Stomach smooth muscle (tissue), 2 donors: ENCODE data around the gene CRY2.

Experiments used
- H3K27ac ChIP-seq: one replicate; pipeline ENCODE4 v1.7.0; 2013; ENCODE audit warnings: mild to moderate bottlenecking, low read length, inconsistent platforms
- H3K27me3 ChIP-seq, 2 donors: one replicate each; pipeline ENCODE4 v1.7.0; 2013; ENCODE audit warnings: low read length in 2 of 2; ENCODE audit not compliant: insufficient read depth in 2 of 2, control insufficient read depth in 1 of 2
- H3K36me3 ChIP-seq, 2 donors: one replicate each; pipeline ENCODE4 v1.7.0; 2013; ENCODE audit warnings: low read length in 2 of 2; ENCODE audit not compliant: control insufficient read depth in 2 of 2, insufficient read depth in 2 of 2
- H3K4me1 ChIP-seq: one replicate; pipeline ENCODE4 v1.7.0; 2013; ENCODE audit warnings: low read length; ENCODE audit not compliant: control insufficient read depth, insufficient read depth
- H3K4me3 ChIP-seq, 2 donors: one replicate each; pipeline ENCODE4 v1.7.0; 2013; ENCODE audit warnings: low read length in 2 of 2
- H3K9ac ChIP-seq, 2 donors: one replicate each; pipeline ENCODE4 v1.7.0; 2013; ENCODE audit warnings: low read length in 2 of 2, mild to moderate bottlenecking in 1 of 2
- H3K9me3 ChIP-seq, 2 donors: one replicate each; pipeline ENCODE4 v1.7.0; 2013; ENCODE audit warnings: low read length in 2 of 2; ENCODE audit not compliant: control insufficient read depth in 2 of 2
- donor health status: healthy.
- donor health status: Pancreatic carcinoma.

The CRY2 gene

GRCh38 chr11:45846974-45847910 lies at the start of gene CRY2:
Gene CRY2, plus strand, starts transcription at chr11:45847475. Its CDS starts 16 bp downstream, at chr11:45847491.
- peaks cover 40% of the 10 kb centered on the region for H3K4me1 ChIP-seq

GRCh38 chr11:45798793-45799441 lies 48.4 kb upstream of the CRY2 start:
- Histone ChIP-seq H3K27ac (no peak overlapping the region), H3K9me3 (no peaks in the 10 kb centered on the region), H3K9ac (no peak overlapping the region), H3K36me3 (no peaks in the 10 kb centered on the region), H3K4me3 (no peak overlapping the region), H3K27me3 (no peaks in the 10 kb centered on the region), H3K4me1 (peaks cover 2% of the 10 kb centered on the region)

More at GRCh38 chr11:45846974-45847910, at the start of gene CRY2:
- Histone ChIP-seq H3K27ac (peak within 1 kb of the TSS; percentile 98), H3K27me3 (no peaks in the 10 kb centered on the region), H3K9me3 (no peaks in the 10 kb centered on the region), H3K4me3 (peak within 1 kb of the TSS; percentile 91 to 98), H3K36me3 (no peaks in the 10 kb centered on the region), H3K9ac (peak within 1 kb of the TSS; percentile 95 to 98)

GRCh38 chr11:45799562-45799961 lies 47.7 kb upstream of the CRY2 start:
- Histone ChIP-seq H3K36me3 (no peaks in the 10 kb centered on the region), H3K27me3 (no peaks in the 10 kb centered on the region), H3K4me3 (no peak overlapping the region), H3K4me1 (peaks cover 5% of the 10 kb centered on the region), H3K9ac (no peak overlapping the region), H3K27ac (no peak overlapping the region), H3K9me3 (no peaks in the 10 kb centered on the region)

- no peak overlapping the region for H3K4me3 ChIP-seq
- H3K4me1 ChIP-seq, result peaks cover 7% of the 10 kb centered on the region
- no peaks in the 10 kb centered on the region for H3K36me3 ChIP-seq
- no peaks in the 10 kb centered on the region for H3K9me3 ChIP-seq
- H3K27me3 ChIP-seq, result no peaks in the 10 kb centered on the region
- H3K27ac ChIP-seq, result no peak overlapping the region
- H3K9ac ChIP-seq, result no peak overlapping the region
These were observed 47.0 kb upstream of the CRY2 start for GRCh38 chr11:45800261-45800660.

GRCh38 chr11:45801723-45802315 lies 45.5 kb upstream of the CRY2 start:
- Histone ChIP-seq H3K4me3 (no peak overlapping the region), H3K9me3 (no peaks in the 10 kb centered on the region), H3K9ac (no peak overlapping the region), H3K36me3 (no peaks in the 10 kb centered on the region), H3K4me1 (peaks cover 22% of the 10 kb centered on the region), H3K27me3 (no peaks in the 10 kb centered on the region), H3K27ac (no peak overlapping the region)

- Histone ChIP-seq H3K9me3 (no peaks in the 10 kb centered on the region), H3K27me3 (no peaks in the 10 kb centered on the region), H3K27ac (no peak overlapping the region), H3K4me3 (no peak overlapping the region), H3K4me1 (peaks cover 31% of the 10 kb centered on the region), H3K9ac (no peak overlapping the region), H3K36me3 (no peaks in the 10 kb centered on the region)
These were observed 44.6 kb upstream of the CRY2 start for GRCh38 chr11:45802531-45803317.

GRCh38 chr11:45803971-45804760 lies 43.1 kb upstream of the CRY2 start:
- peaks cover 0 to 2% of the 10 kb centered on the region in 2 donors for H3K36me3 ChIP-seq
- peak overlapping the region; percentile 67 for H3K27ac ChIP-seq
- H3K27me3 ChIP-seq, result no peaks in the 10 kb centered on the region
- peak overlapping the region; percentile 82 to 83 for H3K9ac ChIP-seq
- peak overlapping the region; percentile 91 to 92 for H3K4me3 ChIP-seq
- no peaks in the 10 kb centered on the region for H3K9me3 ChIP-seq
- peaks cover 35% of the 10 kb centered on the region for H3K4me1 ChIP-seq

- Histone ChIP-seq H3K36me3 (peaks cover 0 to 4% of the 10 kb centered on the region in 2 donors), H3K4me3 (peak within 1 kb of the TSS; percentile 91 to 92), H3K27me3 (no peaks in the 10 kb centered on the region), H3K27ac (peak within 1 kb of the TSS; percentile 67), H3K4me1 (peaks cover 36% of the 10 kb centered on the region), H3K9me3 (no peaks in the 10 kb centered on the region), H3K9ac (peak within 1 kb of the TSS; percentile 82 to 83)
These were observed 42.4 kb upstream of the CRY2 start, which contains the start of gene SLC35C1 for GRCh38 chr11:45804761-45805304. Gene SLC35C1, plus strand, starts transcription at chr11:45805149. Its CDS starts 653 bp downstream, at chr11:45805802.

- no peaks in the 10 kb centered on the region for H3K9me3 ChIP-seq
- H3K36me3 ChIP-seq, result peaks cover 0 to 4% of the 10 kb centered on the region in 2 donors
- peaks cover 36% of the 10 kb centered on the region for H3K4me1 ChIP-seq
These were observed 41.8 kb upstream of the CRY2 start for GRCh38 chr11:45805305-45806071.

More at GRCh38 chr11:45805305-45806071, 41.8 kb upstream of the CRY2 start:
- Histone ChIP-seq H3K9ac (peak overlapping the region; percentile 78 to 83), H3K4me3 (peak overlapping the region; percentile 91 to 92), H3K27ac (peak overlapping the region; percentile 53), H3K27me3 (no peaks in the 10 kb centered on the region)
